ENCODE measurements around the gene KCNQ1OT1.

Gene KCNQ1OT1

GRCh38 chr11:2584812-2585565, 114.8 kb downstream of the KCNQ1OT1 start:
- TF ChIP-seq MYC (IDR thresholded peaks at IDR 0.05; ENCODE audit: low read depth, low read length) (no peak), POLR2A (IDR thresholded peaks at IDR 0.05; ENCODE audit: extremely low read depth, insufficient read length) (no peak)
- TF ChIP-seq, protein P1, sequence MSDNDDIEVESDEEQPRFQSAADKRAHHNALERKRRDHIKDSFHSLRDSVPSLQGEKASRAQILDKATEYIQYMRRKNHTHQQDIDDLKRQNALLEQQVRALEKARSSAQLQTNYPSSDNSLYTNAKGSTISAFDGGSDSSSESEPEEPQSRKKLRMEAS (IDR thresholded peaks at IDR 0.05; ENCODE audit: low read depth, low read length): no peak
- TF ChIP-seq, protein P2, sequence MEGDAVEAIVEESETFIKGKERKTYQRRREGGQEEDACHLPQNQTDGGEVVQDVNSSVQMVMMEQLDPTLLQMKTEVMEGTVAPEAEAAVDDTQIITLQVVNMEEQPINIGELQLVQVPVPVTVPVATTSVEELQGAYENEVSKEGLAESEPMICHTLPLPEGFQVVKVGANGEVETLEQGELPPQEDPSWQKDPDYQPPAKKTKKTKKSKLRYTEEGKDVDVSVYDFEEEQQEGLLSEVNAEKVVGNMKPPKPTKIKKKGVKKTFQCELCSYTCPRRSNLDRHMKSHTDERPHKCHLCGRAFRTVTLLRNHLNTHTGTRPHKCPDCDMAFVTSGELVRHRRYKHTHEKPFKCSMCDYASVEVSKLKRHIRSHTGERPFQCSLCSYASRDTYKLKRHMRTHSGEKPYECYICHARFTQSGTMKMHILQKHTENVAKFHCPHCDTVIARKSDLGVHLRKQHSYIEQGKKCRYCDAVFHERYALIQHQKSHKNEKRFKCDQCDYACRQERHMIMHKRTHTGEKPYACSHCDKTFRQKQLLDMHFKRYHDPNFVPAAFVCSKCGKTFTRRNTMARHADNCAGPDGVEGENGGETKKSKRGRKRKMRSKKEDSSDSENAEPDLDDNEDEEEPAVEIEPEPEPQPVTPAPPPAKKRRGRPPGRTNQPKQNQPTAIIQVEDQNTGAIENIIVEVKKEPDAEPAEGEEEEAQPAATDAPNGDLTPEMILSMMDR (IDR thresholded peaks at IDR 0.05; ENCODE audit: low read depth, low read length): no peak
- no peak overlapping the region for H3K4me3 ChIP-seq (ENCODE audit: low read depth, low read length)
- no peak for DNase-seq (ENCODE audit: low read depth)

DNA sequence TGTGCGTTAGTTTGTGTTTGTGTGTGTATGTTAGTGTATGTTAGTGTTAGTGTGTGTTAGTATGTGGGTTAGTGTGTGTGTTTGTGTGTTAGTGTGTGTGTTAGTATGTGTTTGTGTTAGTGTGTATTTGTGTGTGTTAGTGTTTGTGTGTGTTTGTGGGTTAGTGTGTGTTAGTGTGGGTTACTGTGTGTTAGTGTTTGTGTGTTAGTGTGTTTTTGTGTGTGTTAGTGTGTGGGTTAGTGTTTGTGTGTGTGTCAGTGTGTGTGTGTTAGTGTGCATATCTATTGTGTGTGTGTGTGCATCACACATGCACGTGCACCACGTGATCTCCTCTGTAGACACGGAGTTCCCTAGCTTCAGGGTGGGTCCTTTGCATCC, 115.4 kb downstream of the KCNQ1OT1 start:
- H3K4me3 ChIP-seq (ENCODE audit: low read depth, low read length): no peak overlapping the region
- TF ChIP-seq, protein P1 (IDR thresholded peaks at IDR 0.05; ENCODE audit: low read depth, low read length): no peak
- TF ChIP-seq POLR2A (IDR thresholded peaks at IDR 0.05; ENCODE audit: extremely low read depth, insufficient read length) (no peak), MYC (IDR thresholded peaks at IDR 0.05; ENCODE audit: low read depth, low read length) (no peak)
- TF ChIP-seq, protein P2 (IDR thresholded peaks at IDR 0.05; ENCODE audit: low read depth, low read length): no peak
- DNase-seq (ENCODE audit: low read depth): no peak

DNA sequence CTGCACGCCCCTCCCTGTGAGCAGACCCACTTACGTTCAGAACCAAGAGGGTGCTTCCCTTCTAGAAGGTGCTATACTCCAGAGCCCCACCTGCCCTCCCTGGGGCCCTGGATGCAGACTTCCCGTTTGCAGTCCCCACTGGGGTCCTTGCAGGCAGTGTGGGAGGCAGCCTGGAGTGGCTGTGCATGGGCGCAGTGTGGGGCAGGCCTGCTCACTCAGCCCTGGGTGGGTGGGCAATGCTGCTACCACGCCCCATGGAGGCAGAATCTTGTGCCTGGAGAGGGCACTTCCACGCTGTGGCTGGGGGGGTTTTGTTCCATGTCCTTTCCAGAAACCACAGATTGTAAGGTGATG, 116.2 kb downstream of the KCNQ1OT1 start:
- TF ChIP-seq, protein P2 (IDR thresholded peaks at IDR 0.05; ENCODE audit: low read depth, low read length): no peak
- TF ChIP-seq POLR2A (IDR thresholded peaks at IDR 0.05; ENCODE audit: extremely low read depth, insufficient read length) (no peak), MYC (IDR thresholded peaks at IDR 0.05; ENCODE audit: low read depth, low read length) (no peak)
- TF ChIP-seq, protein P1 (IDR thresholded peaks at IDR 0.05; ENCODE audit: low read depth, low read length): no peak
- DNase-seq (ENCODE audit: low read depth): no peak
- no peak overlapping the region for H3K4me3 ChIP-seq (ENCODE audit: low read depth, low read length)

- H3K4me3 ChIP-seq (ENCODE audit: low read depth, low read length): no peak overlapping the region
- TF ChIP-seq, protein P2 (IDR thresholded peaks at IDR 0.05; ENCODE audit: low read depth, low read length): no peak
- TF ChIP-seq, protein P1 (IDR thresholded peaks at IDR 0.05; ENCODE audit: low read depth, low read length): no peak
- TF ChIP-seq POLR2A (IDR thresholded peaks at IDR 0.05; ENCODE audit: extremely low read depth, insufficient read length) (no peak), MYC (IDR thresholded peaks at IDR 0.05; ENCODE audit: low read depth, low read length) (no peak)
- DNase-seq (ENCODE audit: low read depth): no peak
Measured at GRCh38 chr11:2582946-2583604, 116.7 kb downstream of the KCNQ1OT1 start.

DNA sequence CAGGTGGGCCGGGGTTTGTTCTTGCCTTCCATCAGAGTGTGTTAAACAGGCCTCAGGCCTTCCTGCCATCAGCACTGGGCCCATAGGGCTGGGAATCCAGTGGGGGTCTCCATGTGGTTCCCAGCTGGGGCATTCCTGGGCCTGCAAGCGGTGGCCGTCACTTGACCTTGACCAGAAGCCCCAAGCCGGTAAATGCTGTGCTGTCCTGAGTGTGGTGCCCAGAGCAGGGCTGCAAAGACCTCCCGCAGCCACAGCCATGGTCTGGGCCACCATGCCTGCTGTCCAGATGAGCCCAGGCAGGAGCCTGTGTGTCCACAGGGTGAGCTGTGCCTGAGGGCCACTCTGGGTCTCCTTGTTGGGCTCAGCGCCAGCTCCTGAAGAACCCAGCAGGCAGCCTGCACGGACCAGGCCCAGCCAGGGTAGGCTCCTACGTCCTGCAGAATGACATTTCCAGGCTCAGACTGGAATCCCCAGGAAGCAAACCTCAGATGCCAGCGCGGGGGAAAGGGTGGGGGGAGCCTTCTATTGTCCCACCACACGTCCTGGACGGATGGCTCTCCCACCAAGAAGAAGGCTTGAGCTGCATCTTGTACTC, 117.3 kb downstream of the KCNQ1OT1 start:
- no peak for DNase-seq (ENCODE audit: low read depth)
- TF ChIP-seq, protein P2 (IDR thresholded peaks at IDR 0.05; ENCODE audit: low read depth, low read length): no peak
- TF ChIP-seq MYC (IDR thresholded peaks at IDR 0.05; ENCODE audit: low read depth, low read length) (no peak), POLR2A (IDR thresholded peaks at IDR 0.05; ENCODE audit: extremely low read depth, insufficient read length) (no peak)
- TF ChIP-seq, protein P1 (IDR thresholded peaks at IDR 0.05; ENCODE audit: low read depth, low read length): no peak
- no peak overlapping the region for H3K4me3 ChIP-seq (ENCODE audit: low read depth, low read length)
